Activated T-cell treated with anti-CD3 and anti-CD28 coated beads for 1 hour (primary cell): ENCODE measurements around the gene STAT6.

Experiments used
- DNase-seq: peaks from one replicate; pipeline ENCODE4 v3.0.0-alpha.2; 2020; ENCODE audit warnings: low read depth

The STAT6 gene

DNA sequence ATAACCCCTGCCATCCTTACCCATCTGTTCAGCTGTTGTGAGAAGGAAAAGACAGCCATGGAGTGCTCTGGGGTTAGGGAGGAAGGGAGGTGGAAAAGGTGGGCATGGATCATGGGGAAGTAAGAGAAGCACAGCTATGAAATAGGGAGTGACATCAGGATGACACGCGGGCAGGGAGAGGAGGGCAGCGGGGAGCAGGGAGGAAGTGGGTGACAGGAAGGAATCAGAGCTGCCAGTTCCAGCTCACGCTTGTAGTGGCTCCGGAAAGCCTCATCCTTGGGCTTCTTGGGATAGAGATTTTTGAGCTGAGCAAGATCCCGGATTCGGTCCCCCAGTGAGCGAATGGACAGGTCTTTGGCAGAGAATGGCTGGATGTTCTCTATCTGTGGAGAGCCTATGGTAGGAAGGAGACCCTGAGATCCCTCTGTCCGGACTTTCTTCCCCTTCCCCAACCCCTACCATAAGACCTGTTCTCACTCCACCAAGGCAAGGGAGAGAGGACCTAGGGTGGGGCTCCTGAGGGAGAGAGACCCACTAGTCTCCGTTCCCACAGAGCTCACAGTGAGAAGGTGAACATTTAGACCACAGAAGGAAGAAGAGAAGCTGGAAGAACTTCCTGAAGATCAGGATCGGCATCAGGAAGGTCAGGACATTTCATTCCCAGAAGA lies 12.0 kb downstream of the STAT6 start:
- DNase-seq: no peak

DNA sequence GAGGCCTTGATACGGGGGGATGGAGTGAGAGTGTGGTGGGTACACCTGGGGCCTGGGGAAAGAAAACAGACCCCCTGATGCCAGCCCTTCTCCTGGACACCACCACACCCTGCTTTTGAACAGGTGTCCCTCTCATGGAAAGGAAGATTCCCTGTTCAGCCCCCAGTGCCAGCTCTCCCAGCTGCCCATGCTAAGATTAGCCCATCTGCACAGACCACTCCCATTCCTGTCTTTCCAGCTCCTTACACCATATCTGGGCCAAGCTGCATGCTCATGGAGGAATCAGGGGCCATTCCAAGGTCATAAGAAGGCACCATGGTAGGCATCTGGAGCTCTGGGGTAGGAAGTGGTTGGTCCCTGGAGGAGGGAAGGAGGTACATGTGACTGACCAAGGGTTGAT lies 12.6 kb downstream of the STAT6 start:
- DNase-seq: no peak

DNA sequence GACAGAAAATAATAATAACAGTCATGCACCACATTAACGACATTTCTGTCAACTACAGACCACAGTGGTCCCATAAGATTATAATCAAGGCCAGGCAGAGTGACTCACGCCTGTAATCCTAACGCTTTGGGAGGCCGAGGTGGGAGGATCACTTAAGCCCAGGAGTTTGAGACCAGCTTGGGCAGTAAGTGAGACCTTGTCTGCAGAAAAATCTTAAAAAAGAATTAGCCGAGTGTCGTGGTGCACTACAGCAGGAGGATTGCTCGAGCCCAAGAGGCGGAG lies 13.7 kb downstream of the STAT6 start:
- DNase-seq: no peak

DNA sequence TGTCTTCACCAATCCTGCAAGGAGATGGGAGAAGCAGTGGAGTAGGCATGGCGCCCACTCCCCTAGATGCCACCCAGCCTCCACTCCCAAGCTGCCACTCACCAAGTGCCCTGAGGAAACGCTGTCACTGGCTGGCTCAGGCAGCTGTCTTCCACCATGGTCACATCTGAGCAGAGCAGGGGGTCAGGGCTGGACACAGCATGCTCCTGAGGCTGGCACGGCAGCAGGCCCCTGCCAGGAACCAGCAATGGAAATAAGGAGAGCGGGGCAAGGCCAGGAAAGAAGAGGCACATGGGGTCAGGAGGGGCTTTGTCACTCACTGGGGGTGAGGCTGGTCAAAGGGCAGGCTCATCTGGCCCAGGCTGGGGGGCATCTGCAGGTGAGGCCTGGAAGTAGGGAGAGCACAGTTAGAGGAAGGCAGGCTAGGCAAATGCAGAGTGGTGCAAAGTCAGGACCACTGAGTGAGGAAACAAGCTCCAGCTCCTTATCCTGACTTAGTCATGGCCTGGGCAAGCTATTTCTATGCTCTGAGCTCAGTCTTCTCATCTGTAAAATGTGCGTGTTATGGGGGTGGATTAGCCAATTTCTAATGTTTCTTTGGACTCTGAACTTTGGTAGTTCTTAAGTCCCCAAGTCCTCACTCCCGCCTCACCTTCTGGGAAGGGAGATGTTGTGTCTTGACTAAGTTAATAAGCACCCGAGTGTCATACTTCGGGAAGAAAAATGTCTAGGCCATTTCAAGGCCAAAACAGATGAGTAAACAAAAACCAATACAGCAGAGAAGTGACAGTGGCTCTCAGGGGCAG lies 14.2 kb downstream of the STAT6 start:
- no peak for DNase-seq

DNA sequence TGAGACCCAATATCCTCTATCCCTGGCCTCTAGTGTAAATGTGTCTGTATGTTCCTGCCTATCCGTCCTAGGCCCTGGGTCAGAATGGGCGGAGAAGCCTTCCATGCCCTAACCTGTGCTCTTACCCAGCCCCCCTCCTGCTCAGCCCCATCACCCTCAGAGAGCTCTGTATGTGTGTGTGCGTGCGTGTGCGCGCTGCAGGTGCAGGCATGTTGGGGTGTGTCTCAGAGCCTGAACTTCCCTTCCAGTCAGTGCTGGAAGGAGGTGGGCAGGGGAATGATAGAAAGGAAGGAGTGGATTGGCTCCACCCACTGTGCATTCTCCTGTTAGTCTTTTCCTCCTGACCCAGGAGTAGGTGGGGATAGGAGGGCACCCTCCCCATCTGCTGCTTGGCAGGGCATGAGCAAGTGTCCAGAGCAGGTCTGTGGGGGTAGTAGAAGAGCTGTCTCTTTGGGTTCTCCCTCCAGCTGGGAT lies 15.0 kb downstream of the STAT6 start:
- DNase-seq: no peak

DNA sequence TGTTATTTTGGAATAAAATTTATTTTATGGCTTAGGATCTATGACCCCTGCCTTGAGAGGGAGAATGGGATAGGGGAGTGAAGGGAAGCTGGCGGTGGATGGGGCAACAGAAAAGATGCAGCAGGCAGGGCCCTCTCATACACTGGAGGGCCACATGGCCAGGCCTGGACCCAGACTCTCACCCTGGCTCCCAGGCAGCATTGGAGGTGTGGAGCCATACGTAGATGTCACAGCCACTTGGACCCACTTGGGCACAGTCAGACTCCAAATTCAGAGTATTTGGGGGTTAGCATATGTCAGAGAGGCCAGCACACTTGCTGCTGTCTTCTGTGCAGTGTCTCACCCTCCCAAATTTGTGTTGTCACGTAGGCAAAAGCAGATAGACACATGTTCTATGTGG lies 15.7 kb downstream of the STAT6 start:
- DNase-seq: no peak

DNA sequence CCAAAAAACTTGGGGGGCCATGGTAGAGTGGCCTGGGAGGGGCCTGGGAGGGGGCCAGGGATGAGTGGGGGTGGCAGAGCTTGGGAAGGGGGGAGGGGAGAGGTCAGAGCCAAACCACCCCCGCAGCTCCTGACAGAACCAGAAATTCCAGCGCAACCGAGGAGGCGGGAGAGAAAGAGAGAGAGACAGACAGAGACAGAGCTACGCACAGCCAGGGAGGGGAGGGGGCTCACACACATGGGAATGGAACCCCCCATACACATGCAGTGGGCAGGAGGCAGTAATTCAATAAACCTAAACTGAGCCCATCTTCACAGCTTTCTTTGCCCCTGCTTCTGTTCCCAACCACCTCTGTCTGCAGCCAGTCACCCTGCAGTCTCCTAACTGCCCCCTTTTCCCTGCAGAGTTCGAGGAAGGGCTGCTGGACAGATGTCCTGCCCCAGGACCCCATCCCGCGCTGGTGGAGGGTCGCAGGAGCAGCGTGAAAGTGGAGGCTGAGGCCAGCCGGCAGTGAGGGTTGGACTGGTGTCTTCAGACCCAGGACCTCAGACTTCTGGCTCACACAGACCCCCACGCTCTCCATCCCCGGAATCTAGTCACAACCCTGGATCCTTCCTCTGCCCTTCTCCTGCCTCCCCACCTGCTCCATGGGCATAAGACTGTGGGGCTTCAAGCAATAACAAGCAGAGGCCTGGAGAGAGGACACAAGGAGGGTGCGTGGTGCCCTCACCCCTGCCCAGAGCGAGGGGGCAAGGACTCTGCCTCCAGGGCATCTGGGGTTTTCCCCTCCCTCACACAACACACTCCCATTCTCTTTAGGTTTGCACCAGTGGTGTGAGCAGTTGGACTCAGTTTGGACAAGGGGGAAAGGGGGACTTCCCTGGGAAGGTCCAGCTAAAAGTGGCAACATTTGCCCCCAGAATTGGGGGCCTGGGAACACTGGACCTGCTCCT lies 16.7 kb downstream of the STAT6 start:
- DNase-seq: no peak

DNA sequence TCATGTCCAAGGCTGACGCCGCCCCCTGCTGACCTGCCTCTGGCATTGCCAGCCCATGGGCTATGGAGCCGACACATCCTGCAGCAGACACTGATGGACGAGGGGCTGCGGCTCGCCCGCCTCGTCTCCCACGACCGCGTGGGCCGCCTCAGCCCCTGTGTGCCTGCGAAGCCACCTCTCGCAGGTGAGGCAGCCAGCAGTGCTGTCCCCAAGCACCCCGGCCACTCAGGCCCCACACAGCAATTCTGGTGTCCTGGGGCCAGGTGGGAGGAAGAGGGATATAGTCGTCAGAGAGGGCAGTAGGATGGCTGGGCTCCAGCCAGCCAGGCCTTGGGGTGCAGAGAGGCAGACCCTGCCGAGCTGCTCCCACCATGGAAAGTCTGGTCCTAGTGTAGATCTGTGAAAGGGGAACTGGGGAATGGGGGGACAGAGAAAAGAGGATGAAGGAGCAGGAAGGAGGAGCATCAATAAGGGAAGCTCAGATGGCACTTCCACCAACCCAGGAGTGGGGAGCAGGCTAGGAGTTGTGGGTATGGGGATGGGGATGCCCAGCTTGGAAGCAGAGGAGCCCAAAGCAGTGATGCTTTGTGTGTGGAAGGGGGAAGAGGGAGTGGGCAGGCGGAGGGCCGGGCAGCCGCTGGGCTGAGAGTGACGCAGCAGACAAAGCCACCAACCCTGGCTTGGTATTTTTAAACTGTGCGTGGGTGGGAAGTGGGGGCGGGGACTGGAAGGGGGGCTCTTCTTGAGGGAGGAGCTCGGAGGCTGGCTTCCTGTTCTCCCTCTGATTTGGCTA lies 17.6 kb downstream of the STAT6 start:
- peak; percentile 53 for DNase-seq

DNA sequence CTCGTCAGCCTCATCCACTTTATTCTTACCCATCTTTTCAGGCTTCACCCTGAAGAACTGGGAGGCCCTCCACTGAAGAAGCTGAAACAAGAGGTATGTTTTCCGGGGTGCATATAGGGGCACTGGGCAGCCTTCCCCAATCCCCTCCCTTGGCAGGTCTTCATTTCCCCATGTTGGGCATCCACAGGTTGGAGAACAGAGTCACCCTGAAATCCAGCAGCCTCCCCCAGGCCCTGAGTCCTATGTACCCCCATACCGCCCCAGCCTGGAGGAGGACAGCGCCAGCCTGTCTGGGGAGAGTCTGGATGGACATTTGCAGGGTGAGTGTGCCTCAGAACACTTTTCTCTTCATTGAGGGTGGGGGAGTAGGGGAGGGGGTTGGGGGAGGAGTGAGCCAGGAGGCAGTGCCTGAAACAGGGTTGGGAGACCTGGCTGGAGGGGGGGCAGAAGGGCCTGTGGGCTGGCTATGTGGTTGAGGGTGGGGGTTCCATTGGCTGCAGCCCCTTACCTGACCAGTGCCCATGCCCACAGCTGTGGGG lies 18.2 kb downstream of the STAT6 start:
- no peak for DNase-seq

DNA sequence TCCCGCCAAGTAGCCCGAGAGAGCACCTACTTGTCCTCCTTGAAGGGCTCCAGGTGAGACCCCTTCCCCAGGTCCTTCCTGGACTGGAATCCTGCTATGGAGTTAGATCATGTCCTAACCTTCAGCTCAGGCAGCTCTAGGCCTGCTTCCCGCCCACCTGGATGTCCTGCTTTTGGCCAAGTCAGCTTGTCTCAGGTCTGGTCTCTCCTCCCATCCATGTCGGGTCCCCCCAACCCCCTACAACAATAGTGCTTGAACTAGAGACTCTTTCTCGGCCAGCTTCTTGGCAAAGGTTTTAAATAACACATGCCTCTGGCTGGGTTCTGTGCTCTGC lies 18.7 kb downstream of the STAT6 start:
- no peak for DNase-seq

DNA sequence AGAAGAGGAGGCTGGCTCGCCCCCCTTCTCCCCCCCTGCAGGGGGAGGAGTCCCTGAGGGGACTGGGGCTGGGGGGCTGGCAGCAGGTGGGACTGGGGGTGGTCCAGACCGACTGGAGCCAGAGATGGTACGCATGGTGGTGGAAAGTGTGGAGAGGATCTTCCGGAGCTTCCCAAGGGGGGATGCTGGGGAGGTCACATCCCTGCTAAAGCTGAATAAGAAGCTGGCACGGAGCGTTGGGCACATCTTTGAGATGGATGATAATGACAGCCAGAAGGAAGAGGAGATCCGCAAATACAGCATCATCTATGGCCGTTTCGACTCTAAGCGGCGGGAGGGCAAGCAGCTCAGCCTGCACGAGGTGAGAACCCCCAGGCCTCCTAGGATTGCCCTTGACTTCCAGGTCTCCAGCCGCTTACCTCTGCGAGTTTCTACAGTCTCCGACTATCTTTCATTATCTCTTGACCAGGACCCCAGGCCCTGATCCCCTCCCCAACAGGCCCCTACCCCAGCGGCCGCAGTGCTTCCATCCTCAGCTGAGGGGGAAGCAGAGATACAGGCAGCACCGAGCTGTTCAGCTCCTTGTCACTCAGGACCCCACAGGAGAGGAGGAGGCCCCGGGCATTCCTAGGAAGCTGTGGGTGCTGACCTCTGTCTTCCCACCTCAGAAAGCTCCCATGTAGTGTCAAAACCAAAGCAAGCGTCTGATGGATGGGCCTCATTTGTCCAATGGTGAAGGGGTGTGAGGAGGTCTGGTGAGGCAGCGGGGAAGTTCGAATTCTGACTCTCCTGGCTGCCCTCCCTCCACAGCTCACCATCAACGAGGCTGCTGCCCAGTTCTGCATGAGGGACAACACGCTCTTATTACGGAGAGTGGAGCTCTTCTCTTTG lies 19.3 kb downstream of the STAT6 start:
- no peak for DNase-seq

DNA sequence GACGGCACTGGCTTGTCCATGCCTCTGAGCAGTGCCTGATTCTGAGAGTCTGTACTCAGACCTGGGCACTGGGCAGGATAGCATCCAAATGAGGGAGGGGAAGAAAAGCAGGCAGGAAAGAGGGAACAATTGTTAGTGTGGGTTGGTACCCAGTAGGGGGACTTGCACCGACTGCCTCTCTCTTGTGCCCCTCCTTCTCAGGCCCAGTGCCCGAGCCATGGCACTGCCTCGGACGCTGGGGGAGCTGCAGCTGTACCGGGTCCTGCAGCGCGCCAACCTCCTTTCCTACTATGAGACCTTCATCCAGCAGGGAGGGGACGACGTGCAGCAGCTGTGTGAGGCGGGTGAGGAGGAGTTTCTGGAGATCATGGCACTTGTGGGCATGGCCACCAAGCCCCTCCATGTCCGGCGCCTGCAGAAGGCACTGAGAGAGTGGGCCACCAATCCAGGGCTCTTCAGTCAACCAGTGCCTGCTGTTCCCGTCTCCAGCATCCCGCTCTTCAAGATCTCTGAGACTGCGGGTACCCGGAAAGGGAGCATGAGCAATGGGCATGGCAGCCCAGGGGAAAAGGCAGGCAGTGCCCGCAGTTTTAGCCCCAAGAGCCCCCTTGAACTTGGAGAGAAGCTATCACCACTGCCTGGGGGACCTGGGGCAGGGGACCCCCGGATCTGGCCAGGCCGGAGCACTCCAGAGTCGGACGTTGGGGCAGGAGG lies 20.1 kb downstream of the STAT6 start:
- DNase-seq: no peak

DNA sequence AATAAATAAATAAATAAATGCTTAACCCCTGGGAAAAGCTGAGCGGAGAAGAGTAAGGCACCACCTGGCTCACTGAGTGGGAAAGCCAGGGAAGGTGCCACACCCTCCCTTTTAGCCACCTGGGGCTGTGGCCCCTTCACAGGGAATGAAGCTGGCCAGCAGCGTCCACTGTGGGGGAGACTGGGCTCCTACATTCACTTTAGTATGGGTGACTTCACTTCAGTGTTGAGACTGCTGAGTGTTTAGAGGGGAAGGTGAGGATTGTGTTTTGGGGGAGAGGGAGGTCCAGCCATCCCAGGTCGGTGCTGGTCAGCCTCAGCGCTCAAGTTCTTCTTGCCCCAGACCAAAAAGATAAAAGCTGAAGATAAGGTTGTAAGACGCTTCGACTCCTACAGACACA lies 20.7 kb downstream of the STAT6 start:
- no peak for DNase-seq

DNA sequence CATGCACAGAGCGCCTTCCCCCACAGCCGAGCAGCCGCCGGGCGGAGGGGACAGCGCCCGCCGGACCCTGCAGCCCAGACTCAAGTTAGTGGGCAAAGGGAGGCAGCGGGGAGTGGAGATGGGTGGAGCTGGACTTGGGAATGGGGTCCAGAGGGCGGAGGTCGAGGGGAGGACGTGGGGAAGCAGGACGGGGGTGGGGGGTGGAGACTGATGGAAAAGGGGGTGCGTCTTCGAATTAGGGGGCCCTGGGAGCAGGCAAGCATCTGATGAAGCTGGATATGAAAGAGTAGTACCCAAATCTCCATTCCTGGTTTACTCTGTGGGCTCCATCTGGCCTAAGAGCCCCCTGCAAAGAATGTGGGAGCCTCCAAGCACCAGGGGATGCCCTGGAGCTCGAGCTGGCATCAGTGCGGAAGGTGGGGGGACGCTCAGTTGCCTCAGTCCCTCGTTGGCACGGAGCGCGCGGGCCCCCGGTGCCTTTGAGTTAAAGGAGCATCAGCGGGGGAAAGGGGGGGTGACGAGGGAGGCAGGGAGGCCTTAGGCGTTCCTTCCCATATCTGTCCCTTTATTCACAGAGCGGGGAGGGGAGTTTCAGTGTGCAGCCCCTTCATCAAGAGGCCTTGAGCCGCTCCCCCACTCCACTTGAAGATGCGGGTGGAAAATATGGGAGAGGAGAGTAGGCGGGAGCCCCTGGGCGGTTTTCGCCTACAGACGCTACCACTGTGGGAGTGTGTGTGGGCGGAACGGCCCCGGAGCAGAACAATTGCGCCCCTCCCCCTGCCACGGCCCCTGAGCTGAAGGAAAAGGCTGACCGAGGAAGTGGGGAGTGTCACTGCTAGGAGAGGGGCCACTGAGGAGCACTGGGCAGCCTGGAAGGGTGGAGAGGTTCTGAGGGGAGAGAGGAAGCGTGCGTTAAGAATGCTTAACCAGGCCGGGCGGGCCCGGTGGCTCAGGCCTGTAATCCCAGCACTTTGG lies 21.6 kb downstream of the STAT6 start:
- DNase-seq: peak; percentile 36

DNA sequence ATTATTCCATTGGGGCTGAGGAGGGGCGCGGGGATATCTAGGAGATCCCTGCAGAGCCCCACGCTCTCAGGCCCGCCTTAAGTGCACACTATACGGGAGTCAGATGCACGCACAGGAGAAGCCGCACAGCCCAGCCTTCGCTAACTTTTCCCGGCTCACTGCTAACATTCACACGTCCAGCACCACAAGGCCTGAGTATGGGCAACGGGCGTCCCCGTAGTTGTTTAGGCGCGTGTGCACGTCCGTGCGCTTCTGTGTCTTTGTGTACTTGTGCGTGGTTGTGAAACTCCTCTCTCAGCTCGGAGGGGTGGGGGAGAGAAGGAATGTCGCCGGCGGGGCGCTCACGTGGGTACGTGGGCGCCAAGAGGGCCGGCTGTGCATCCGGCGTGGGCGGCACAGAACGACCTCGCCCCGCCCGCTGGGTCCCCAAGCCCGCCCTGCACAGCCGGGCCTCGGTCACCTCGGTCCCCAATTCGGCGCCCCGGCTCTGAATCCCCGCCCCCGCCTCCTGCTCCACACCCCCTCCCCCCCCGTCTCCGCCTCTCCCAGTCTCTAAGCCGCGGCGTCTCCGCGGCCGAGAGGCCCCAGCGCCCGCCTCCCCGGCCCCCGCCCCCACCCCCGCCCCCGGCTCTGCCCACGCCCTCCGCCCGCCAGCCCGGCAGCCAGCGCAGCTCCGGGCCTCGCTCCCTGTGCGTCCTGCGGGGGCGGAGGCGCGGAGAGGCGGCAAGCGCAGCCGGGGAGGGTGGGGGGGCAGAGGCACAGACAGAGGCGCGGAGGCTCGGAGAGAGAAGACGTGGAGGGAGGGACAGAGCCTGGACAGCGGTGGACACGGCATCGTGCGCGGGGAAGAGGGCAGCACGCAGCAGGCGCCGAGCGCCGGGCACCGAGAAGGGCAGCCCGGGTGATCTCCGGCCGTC lies 22.6 kb downstream of the STAT6 start, which contains the start of gene NAB2:
NAB2 (plus strand) TSS at position 761 of the 917 bp plus-strand sequence. CDS start 158 bp downstream, outside the sequence.
- DNase-seq: peak; percentile 92

DNA sequence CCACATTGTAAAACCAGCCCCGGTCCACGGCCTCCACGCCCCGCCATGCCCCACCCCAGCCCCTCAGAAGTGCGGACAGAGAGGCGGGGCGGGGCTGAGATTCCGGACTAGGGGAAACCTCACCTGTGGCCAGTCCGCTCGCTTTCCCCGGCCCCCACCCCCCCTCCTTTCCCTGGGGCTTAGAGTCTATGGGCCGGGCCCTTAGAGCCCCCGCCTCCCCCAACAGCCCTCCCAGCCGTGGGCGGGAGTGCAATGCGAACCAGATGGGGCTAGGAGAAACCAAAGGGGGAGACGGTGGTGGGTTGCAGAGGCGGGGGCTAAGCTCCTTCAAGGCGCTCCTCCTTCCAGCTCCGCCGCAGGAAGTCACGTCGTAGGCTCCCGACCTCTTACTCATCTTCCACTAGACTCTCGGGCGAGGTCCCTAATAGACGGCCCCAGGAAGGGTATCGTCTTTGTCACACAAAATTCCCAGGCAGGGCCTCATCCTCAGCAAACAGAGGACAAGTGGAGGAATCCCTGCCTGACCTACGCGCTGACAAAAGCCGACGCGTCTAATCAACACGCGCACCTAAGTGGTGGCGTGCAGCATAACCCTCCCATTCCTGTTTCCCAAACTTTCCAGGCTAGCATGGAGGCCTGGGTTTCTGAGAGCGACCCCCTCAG lies 23.3 kb downstream of the STAT6 start:
- DNase-seq: peak; percentile 65
